Hindlimb muscle (tissue), 1 donor: ENCODE measurements around the gene GREB1. TPM values are rescaled to one million over a fixed set of nuclear protein-coding genes. Genes with fewer than 3 reads are reported as not detected.
A peak's percentile ranks its signal among the peaks of the same experiment; 100 is the strongest.

Experiments
- DNase-seq: peaks from one replicate; pipeline ENCODE4 v3.0.0-alpha.2; 2013
- polyA plus RNA-seq: library from polyadenylated mRNA; unstranded; fragments of 120-200 nt; gene quantifications from one replicate; pipeline ENCODE4 v1.2.1, GENCODE V29; 2013; ENCODE audit not compliant: insufficient read length

GREB1 gene, protein sequence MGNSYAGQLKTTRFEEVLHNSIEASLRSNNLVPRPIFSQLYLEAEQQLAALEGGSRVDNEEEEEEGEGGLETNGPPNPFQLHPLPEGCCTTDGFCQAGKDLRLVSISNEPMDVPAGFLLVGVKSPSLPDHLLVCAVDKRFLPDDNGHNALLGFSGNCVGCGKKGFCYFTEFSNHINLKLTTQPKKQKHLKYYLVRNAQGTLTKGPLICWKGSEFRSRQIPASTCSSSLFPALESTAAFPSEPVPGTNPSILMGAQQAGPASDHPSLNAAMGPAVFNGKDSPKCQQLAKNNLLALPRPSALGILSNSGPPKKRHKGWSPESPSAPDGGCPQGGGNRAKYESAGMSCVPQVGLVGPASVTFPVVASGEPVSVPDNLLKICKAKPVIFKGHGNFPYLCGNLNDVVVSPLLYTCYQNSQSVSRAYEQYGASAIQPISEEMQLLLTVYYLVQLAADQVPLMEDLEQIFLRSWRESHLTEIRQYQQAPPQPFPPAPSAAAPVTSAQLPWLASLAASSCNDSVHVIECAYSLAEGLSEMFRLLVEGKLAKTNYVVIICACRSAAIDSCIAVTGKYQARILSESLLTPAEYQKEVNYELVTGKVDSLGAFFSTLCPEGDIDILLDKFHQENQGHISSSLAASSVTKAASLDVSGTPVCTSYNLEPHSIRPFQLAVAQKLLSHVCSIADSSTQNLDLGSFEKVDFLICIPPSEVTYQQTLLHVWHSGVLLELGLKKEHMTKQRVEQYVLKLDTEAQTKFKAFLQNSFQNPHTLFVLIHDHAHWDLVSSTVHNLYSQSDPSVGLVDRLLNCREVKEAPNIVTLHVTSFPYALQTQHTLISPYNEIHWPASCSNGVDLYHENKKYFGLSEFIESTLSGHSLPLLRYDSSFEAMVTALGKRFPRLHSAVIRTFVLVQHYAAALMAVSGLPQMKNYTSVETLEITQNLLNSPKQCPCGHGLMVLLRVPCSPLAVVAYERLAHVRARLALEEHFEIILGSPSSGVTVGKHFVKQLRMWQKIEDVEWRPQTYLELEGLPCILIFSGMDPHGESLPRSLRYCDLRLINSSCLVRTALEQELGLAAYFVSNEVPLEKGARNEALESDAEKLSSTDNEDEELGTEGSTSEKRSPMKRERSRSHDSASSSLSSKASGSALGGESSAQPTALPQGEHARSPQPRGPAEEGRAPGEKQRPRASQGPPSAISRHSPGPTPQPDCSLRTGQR (N-terminal part only)
- polyA plus RNA-seq: 13.8 TPM

DNA sequence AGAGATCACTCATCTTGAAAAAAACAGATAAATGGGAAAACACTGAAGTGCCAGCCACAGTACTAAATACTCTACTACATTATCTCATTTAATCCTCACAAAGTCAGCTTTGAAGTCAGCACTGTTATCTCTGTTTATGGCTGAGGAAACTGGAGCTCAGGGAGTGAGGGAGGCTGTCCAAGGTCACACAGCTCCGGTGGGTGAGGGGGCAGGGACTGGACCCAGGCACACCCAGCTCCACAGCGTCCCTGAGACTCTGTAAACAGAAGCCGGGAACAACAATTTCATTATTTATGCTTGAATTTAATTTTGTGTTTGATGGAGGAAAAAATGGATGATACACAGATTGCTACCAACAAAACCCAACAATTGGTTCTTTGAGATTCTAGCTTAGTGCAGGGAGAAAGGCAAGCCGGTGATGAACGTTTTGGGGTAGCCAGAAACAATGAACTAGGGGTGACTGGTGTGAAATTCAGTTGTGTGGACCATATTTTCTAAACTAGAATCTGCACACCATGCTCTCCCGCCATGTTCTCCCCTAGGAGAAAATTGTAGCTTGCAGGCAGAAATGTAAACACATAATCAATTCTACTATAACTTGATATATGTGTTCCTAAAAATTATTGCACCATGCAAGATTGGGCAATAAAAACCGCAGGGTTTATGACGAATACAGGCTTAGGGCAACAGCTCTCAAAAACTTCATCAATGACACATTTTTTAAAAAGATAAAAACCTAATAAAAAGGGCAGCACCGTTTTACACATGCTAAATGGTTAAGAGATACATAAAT lies at the start of gene GREB1:
TSS of gene GREB1 (plus strand) at position 768 of the 793 bp plus-strand sequence. CDS start 22,570 bp downstream, outside the sequence.
- no peak for DNase-seq

DNA sequence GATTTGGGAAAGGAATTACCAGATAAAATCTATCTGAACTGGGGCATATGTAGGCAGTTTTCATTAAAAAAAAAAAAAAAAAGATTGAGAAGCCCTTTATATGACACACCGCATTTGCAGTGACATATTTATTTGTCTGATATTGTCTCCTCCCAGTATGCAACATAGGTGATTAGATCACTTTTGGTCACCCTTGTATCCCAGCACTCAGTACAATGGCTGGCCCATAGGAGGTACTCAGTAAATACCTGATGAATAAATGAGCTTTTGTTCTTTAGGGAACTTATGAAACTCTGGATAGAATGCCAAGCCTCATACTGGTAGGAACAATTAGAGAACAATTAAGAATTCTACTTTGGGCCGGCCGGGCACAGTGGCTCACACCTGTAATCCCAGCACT lies 45.0 kb upstream of the GREB1 start:
- DNase-seq: no peak

GRCh38 chr2:11490194-11490593 lies 43.7 kb upstream of the GREB1 start:
- no peak for DNase-seq

DNA sequence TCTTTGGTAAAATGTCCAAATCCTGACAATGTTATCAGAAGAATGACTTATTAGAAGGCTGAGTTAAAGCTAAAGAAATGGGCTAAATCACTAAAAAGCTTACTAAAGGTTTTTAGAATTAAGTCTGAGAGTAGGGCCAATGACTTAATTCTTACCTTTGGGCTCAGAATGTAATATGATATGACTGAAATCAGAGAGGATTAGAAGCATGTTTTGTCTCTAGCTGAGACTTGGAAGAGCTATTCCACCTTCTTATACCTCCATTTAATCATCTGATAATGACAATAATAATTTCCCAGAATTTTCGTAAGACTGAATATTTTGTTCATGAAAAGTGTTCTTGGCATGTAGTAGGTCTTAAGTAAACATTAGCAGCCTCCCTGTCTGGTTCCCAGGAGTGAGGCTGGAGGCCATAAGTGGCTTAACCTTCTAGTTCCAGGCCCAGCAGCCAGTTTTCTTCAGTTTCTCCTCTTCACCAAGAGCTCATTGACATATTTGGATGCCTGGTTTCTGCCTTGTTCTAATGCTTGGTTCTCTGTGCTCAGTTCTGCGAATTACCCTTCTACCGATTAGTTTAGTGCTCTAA lies 42.4 kb upstream of the GREB1 start:
- no peak for DNase-seq

DNA sequence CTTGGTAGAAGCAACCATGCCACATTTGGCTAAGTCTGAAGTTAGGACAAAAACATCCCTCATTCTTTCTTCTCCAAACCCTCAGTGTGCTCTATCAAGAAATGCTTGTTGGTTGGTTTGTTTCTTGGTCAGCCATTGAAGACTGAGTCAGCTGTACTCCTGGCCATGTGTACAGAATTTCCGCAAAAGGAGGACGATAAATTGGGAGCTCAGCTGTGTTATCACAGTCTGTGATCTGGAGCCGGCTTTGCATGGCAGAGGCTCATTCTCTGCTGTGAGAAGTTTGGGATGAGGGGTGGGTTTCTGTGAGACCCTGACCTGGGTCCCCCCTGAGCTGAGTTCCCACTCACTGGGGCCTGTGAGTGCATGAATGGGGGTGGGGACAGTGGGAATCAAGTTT lies 41.6 kb upstream of the GREB1 start:
- no peak for DNase-seq

GRCh38 chr2:11492720-11493119 lies 41.1 kb upstream of the GREB1 start:
- no peak for DNase-seq

GRCh38 chr2:11493282-11493681 lies 40.6 kb upstream of the GREB1 start:
- DNase-seq: no peak

GRCh38 chr2:11494310-11494709 lies 39.5 kb upstream of the GREB1 start:
- no peak for DNase-seq

DNA sequence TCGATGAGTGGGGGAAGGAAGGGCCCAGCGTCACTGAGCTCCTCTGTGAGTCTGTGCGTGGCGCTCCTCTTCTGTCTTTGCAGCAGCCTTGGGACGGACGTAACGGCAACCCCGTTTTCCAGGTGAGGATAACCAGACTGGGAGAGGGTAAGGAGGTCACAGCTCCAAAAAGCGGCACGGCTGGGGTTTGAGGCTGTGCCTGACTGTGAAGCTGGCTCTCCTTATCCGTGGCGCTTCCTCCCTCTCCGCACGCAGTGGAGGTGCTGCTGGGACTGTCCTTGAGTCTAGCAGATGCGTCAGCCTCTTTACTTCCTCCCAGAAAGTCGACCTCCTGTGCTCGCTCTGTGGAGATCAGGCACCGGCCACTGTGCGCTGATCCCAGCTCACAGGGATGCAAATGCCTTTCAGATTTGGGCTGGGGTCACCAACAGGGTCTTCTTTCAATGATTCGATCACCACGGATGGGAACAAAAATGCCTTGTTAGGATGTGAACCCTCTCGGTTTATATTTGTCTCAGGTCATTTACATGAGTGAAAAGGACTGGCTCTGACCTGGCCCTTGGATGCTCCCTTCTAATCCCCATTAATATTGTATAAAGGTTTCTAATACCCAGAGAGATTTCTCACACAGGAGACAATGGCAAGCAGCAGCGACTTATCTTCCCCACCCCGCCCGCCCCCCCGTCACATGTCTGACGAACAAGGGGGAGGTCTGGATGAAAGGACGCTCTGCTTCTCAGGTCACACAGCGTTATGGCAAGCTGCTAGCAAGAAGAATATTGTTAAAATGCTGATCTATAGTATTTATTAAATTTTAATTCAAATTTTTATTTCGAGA lies 37.8 kb upstream of the GREB1 start:
- no peak for DNase-seq

DNA sequence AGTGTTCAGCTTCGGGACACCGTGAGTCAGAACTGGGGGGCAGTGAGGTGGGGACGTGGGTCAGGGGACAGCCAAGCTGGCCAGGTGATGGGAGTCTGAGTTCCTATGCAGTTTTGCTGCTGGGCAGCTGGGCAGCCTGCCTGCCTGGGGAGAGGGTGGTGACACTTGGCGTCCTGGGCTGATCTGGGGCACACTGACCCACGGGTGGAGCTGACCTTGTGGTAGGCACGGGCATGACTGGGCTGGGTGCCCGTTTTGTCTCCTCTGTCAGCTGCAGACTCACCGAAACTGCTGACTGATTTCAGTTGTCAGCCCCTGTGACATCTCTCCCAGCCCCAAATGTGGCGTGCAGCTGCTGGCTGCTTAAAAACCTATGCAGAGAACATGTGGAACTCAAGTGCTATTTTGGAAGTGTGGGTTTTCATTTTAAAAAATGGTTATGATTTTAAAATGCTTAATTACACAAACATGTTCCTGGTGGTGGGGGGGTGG lies 35.3 kb upstream of the GREB1 start:
- DNase-seq: peak; percentile 24

- no peak for DNase-seq
Measured at GRCh38 chr2:11499081-11499743, 34.6 kb upstream of the GREB1 start.

GRCh38 chr2:11500702-11501303 lies 33.0 kb upstream of the GREB1 start:
- no peak for DNase-seq

DNA sequence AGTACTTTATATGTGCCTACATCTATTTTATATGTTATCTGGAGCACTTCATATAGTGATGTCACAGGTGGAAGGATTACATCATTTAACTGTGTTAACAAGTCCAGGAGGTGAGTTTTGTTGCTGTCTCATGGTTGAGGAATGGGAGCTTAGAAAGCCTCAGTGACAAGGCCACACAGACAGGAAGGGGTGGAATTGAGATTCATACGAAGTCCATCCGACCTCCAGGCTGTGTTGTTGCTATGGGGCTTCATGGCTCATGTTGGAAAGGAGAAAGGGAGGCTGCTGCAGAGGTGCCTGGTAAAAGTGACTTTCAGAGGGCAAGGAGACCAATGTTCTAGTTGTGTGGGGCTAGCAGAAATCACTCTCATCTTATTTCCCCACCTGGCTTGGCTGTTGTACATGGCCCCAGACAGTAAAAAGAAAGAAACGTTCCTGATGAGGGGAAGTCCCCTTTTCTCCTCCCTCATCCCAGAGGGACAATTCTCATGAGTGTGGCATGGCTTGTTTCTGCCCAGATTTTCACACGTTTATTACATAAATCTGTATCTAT lies 31.0 kb upstream of the GREB1 start:
- no peak for DNase-seq

DNA sequence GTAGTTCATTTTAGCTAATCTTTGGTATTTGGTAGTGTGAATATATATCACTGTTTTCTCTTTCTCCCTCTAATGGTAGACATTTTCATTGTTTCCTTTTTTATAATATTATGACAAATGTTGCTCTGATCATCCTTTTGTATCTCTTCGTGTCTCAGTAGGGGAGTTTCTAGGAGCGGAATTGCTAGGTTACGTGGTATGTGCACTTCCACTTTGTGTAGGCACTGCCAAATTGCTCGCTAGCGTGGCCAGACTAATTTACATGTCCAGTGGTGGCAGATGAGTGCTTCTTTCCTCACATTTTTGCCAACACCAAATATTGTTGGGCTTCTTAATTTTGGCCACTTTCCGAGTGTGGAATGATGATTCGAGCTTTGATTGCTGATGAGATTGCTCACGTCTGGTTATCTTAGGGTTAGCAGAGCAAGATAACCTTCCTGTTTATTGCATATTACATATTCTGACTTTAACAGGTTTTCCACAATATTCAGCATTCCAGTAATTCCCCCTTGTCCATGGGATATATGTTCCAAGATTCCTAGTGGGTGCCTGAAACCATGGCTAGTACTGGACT lies 30.4 kb upstream of the GREB1 start:
- DNase-seq: no peak

- DNase-seq: no peak
Measured at GRCh38 chr2:11505652-11506610, 27.9 kb upstream of the GREB1 start.

- DNase-seq: peak; percentile 59
Measured at GRCh38 chr2:11506611-11506969, 27.3 kb upstream of the GREB1 start.

- DNase-seq: no peak
Measured at GRCh38 chr2:11507517-11507916, 26.3 kb upstream of the GREB1 start.

- DNase-seq: no peak
Measured at GRCh38 chr2:11508279-11508678, 25.6 kb upstream of the GREB1 start.
